WTC11 (cell line): ENCODE data around the gene VAMP3. TPM values are rescaled to one million over a fixed set of nuclear protein-coding genes. Genes with fewer than 3 reads are reported as not detected.

Experiments
- ATAC-seq: fragments of 200-7000 bp; cut with Tn5 transposase; 2 replicates; pipeline ENCODE4 v1.10.0; 2021; ENCODE audit warnings: mild to moderate bottlenecking, moderate library complexity
- CTCF ChIA-PET: fragments of 300-600 bp; sonication (Branson Sonifier 250); formaldehyde crosslinking; loops from one replicate; lab custom pipeline; 2021; ENCODE audit warnings: antibody characterized with exemption; lab: Charles Lee
- POLR2A ChIA-PET: fragments of 350-600 bp; sonication (Branson Sonifier 250); formaldehyde crosslinking; loops from one replicate; lab custom pipeline; 2021; ENCODE audit warnings: antibody characterized with exemption; lab: Charles Lee
- DNase-seq: peaks from one replicate; pipeline ENCODE4 v3.0.0; 2021; ENCODE audit warnings: low spot score
- H3K27ac Mint-ChIP-seq: 2 replicates; pipeline ENCODE4 v1.8.0; 2021; ENCODE audit warnings: mixed read lengths
- H3K27me3 Mint-ChIP-seq: 2 replicates; pipeline ENCODE4 v1.8.0; 2021; ENCODE audit warnings: low read depth, mild to moderate bottlenecking, moderate library complexity, mixed read lengths
- H3K36me3 Mint-ChIP-seq: 2 replicates; pipeline ENCODE4 v1.8.0; 2021; ENCODE audit warnings: mixed read lengths
- H3K4me1 Mint-ChIP-seq: 2 replicates; pipeline ENCODE4 v1.8.0; 2022; ENCODE audit warnings: mixed read lengths
- H3K4me3 Mint-ChIP-seq: 2 replicates; pipeline ENCODE4 v1.8.0; 2021; ENCODE audit warnings: mild to moderate bottlenecking, moderate library complexity, mixed read lengths
- H3K9me3 Mint-ChIP-seq: 2 replicates; pipeline ENCODE4 v1.8.0; 2021; ENCODE audit warnings: mixed read lengths
- CBFB ChIP-seq: sonication (generic); formaldehyde crosslinking; IDR thresholded peaks from 2 replicates; pipeline ENCODE4 v1.8.1; 2022; ENCODE audit warnings: mild to moderate bottlenecking, low read depth, missing genetic modification reagents
- CREM ChIP-seq: sonication (generic); formaldehyde crosslinking; IDR thresholded peaks from 2 replicates; pipeline ENCODE4 v1.8.1; 2022; ENCODE audit warnings: mild to moderate bottlenecking, missing genetic modification reagents, moderate library complexity
- ELF4 ChIP-seq: sonication (generic); formaldehyde crosslinking; IDR thresholded peaks from 2 replicates; pipeline ENCODE4 v1.8.1; 2022; ENCODE audit warnings: low read depth, mild to moderate bottlenecking, moderate library complexity, missing genetic modification reagents
- FOXJ3 ChIP-seq: sonication (generic); formaldehyde crosslinking; IDR thresholded peaks from 2 replicates; pipeline ENCODE4 v1.9.0; 2021; ENCODE audit warnings: missing genetic modification reagents, mild to moderate bottlenecking, borderline replicate concordance
- MYBL2 ChIP-seq: sonication (generic); formaldehyde crosslinking; IDR thresholded peaks from 2 replicates; pipeline ENCODE4 v1.8.1; 2023; ENCODE audit warnings: mild to moderate bottlenecking, moderate library complexity, missing genetic modification reagents
- NFYB ChIP-seq: sonication (generic); formaldehyde crosslinking; conservative IDR thresholded peaks from 2 replicates; pipeline ENCODE4 v1.8.0; 2022; ENCODE audit warnings: low read depth, missing genetic modification reagents
- OVOL2 ChIP-seq: fragments of 250-450 bp; sonication (Bioruptor Pico); IDR thresholded peaks from 2 replicates; pipeline ENCODE4 v1.9.0; 2021; ENCODE audit warnings: mild to moderate bottlenecking, borderline replicate concordance
- SMAD3 ChIP-seq: sonication (generic); formaldehyde crosslinking; IDR thresholded peaks from 2 replicates; pipeline ENCODE4 v1.8.0; 2022; ENCODE audit warnings: missing genetic modification reagents, mild to moderate bottlenecking, borderline replicate concordance
- SMAD4 ChIP-seq: sonication (generic); formaldehyde crosslinking; IDR thresholded peaks from 2 replicates; pipeline ENCODE4 v1.8.0; 2022; ENCODE audit warnings: mild to moderate bottlenecking, missing genetic modification reagents
- SP1 ChIP-seq: sonication (generic); formaldehyde crosslinking; conservative IDR thresholded peaks from 2 replicates; pipeline ENCODE4 v1.8.1; 2022; ENCODE audit warnings: missing genetic modification reagents
- TP53 ChIP-seq: sonication (generic); formaldehyde crosslinking; IDR thresholded peaks from 2 replicates; pipeline ENCODE4 v1.8.1; 2023; ENCODE audit warnings: mild to moderate bottlenecking, missing genetic modification reagents
- ZBTB21 ChIP-seq: sonication (generic); formaldehyde crosslinking; IDR thresholded peaks from 2 replicates; pipeline ENCODE4 v1.8.1; 2023; ENCODE audit warnings: mild to moderate bottlenecking, missing genetic modification reagents, borderline replicate concordance
- ZNF416 ChIP-seq: fragments of 250-450 bp; sonication (Bioruptor Pico); IDR thresholded peaks from 2 replicates; pipeline ENCODE4 v1.9.0; 2021; ENCODE audit warnings: mild to moderate bottlenecking, inconsistent platforms
- ZNF671 ChIP-seq: fragments of 250-450 bp; sonication (Bioruptor Pico); IDR thresholded peaks from 2 replicates; pipeline ENCODE4 v1.8.0; 2021; ENCODE audit warnings: mild to moderate bottlenecking
- total RNA-seq: library from RNA; stranded (reverse); gene quantifications from 3 replicates; pipeline ENCODE4 v1.2.3, GENCODE V29; 2021
- TF ChIP-seq, protein P1 (sequence below): fragments of 200-600 bp; IDR thresholded peaks from 2 replicates; pipeline ENCODE4 v1.8.0; 2022; ENCODE audit warnings: antibody characterized with exemption
- TF ChIP-seq, protein P2 (sequence below): sonication (generic); formaldehyde crosslinking; IDR thresholded peaks from 2 replicates; pipeline ENCODE4 v1.8.0; 2023; ENCODE audit warnings: mild to moderate bottlenecking, missing genetic modification reagents
- TF ChIP-seq, protein P3 (sequence below): sonication (generic); formaldehyde crosslinking; conservative IDR thresholded peaks from 2 replicates; pipeline ENCODE4 v1.8.1; 2023; ENCODE audit warnings: mild to moderate bottlenecking, low read depth, missing genetic modification reagents, moderate library complexity
- TF ChIP-seq, protein P4 (sequence below): sonication (generic); formaldehyde crosslinking; IDR thresholded peaks from 2 replicates; pipeline ENCODE4 v1.8.0; 2022; ENCODE audit warnings: missing genetic modification reagents

Gene VAMP3
- total RNA-seq, 1 experiment from 2014 or later: 40.2 TPM

DNA sequence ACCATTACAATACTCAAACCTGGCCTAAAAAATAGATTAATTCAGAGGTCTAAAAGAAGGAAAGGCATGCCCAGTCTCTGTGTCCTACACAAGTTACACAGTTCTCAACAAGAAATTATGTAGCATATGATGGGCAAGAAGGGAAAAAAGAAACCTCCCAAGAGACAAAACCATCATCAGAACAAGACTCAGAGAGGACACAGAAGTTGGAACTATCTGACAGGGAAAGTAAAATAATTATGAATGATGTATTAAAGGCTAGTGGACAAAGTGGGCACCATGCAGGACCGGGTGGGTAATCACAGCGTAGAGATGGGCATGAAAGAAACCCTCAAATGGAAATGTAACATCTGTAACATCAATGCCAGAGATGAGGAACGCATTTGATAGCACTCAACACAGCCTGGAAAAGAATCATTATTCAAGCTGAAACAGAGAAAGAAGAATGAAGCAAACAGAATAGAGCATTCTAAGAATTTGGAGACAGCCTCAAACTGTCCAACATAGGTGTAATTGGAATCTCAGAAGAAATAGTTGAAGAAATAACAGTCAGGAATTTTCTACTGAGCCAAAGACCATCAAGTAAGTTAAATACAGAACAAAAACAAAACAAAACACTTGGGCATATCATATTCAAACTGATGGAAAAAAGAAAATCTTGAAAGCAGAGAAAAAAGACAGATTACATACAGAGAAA, 42.7 kb downstream of the VAMP3 start (continued):
- TF ChIP-seq CREM (CRISPR knock-in tag): no peak
- no peak for TF ChIP-seq ZNF671 (CRISPR knock-in tag)
- TF ChIP-seq SMAD4 (CRISPR knock-in tag): no peak
- TF ChIP-seq, protein P1, sequence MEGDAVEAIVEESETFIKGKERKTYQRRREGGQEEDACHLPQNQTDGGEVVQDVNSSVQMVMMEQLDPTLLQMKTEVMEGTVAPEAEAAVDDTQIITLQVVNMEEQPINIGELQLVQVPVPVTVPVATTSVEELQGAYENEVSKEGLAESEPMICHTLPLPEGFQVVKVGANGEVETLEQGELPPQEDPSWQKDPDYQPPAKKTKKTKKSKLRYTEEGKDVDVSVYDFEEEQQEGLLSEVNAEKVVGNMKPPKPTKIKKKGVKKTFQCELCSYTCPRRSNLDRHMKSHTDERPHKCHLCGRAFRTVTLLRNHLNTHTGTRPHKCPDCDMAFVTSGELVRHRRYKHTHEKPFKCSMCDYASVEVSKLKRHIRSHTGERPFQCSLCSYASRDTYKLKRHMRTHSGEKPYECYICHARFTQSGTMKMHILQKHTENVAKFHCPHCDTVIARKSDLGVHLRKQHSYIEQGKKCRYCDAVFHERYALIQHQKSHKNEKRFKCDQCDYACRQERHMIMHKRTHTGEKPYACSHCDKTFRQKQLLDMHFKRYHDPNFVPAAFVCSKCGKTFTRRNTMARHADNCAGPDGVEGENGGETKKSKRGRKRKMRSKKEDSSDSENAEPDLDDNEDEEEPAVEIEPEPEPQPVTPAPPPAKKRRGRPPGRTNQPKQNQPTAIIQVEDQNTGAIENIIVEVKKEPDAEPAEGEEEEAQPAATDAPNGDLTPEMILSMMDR: no peak

DNA sequence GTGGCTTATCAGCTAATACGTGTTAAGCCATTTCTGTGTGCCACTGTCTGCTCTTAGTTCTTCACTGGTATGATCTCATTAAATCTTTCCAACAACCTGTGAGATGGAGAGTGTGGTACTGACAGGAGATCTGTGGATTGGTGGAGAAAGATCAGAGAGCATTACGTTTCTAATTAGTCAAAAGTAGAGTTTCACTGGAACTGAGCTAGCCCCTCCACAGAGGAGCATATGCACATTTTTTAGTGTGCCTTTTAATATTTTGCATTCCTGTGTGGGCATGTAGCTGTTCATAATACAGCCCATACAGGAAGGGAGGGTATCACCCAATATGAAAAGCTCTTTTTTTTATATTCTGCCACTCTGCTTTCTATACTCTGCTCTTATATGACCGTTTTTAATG, 50.2 kb downstream of the VAMP3 start:
- no peaks in the 10 kb centered on the region for H3K9me3 Mint-ChIP-seq
- H3K27me3 Mint-ChIP-seq: no peaks in the 10 kb centered on the region
- ATAC-seq: no peak
- no peak for TF ChIP-seq OVOL2 (CRISPR knock-in tag)
- no peak for TF ChIP-seq ELF4 (CRISPR knock-in tag)
- no peak for TF ChIP-seq FOXJ3 (CRISPR knock-in tag)
- TF ChIP-seq ZNF416 (CRISPR knock-in tag): no peak
- no peak for TF ChIP-seq NFYB (CRISPR knock-in tag)
- TF ChIP-seq, protein P2, sequence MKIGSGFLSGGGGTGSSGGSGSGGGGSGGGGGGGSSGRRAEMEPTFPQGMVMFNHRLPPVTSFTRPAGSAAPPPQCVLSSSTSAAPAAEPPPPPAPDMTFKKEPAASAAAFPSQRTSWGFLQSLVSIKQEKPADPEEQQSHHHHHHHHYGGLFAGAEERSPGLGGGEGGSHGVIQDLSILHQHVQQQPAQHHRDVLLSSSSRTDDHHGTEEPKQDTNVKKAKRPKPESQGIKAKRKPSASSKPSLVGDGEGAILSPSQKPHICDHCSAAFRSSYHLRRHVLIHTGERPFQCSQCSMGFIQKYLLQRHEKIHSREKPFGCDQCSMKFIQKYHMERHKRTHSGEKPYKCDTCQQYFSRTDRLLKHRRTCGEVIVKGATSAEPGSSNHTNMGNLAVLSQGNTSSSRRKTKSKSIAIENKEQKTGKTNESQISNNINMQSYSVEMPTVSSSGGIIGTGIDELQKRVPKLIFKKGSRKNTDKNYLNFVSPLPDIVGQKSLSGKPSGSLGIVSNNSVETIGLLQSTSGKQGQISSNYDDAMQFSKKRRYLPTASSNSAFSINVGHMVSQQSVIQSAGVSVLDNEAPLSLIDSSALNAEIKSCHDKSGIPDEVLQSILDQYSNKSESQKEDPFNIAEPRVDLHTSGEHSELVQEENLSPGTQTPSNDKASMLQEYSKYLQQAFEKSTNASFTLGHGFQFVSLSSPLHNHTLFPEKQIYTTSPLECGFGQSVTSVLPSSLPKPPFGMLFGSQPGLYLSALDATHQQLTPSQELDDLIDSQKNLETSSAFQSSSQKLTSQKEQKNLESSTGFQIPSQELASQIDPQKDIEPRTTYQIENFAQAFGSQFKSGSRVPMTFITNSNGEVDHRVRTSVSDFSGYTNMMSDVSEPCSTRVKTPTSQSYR (CRISPR knock-in tag): no peak
- TF ChIP-seq TP53 (CRISPR knock-in tag): no peak
- no peak for TF ChIP-seq SP1 (CRISPR knock-in tag)
- TF ChIP-seq, protein P3, sequence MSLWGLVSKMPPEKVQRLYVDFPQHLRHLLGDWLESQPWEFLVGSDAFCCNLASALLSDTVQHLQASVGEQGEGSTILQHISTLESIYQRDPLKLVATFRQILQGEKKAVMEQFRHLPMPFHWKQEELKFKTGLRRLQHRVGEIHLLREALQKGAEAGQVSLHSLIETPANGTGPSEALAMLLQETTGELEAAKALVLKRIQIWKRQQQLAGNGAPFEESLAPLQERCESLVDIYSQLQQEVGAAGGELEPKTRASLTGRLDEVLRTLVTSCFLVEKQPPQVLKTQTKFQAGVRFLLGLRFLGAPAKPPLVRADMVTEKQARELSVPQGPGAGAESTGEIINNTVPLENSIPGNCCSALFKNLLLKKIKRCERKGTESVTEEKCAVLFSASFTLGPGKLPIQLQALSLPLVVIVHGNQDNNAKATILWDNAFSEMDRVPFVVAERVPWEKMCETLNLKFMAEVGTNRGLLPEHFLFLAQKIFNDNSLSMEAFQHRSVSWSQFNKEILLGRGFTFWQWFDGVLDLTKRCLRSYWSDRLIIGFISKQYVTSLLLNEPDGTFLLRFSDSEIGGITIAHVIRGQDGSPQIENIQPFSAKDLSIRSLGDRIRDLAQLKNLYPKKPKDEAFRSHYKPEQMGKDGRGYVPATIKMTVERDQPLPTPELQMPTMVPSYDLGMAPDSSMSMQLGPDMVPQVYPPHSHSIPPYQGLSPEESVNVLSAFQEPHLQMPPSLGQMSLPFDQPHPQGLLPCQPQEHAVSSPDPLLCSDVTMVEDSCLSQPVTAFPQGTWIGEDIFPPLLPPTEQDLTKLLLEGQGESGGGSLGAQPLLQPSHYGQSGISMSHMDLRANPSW: no peak
- TF ChIP-seq CBFB (CRISPR knock-in tag): no peak
- TF ChIP-seq SMAD3 (CRISPR knock-in tag): no peak
- no peak for TF ChIP-seq MYBL2 (CRISPR knock-in tag)
- TF ChIP-seq, protein P4, sequence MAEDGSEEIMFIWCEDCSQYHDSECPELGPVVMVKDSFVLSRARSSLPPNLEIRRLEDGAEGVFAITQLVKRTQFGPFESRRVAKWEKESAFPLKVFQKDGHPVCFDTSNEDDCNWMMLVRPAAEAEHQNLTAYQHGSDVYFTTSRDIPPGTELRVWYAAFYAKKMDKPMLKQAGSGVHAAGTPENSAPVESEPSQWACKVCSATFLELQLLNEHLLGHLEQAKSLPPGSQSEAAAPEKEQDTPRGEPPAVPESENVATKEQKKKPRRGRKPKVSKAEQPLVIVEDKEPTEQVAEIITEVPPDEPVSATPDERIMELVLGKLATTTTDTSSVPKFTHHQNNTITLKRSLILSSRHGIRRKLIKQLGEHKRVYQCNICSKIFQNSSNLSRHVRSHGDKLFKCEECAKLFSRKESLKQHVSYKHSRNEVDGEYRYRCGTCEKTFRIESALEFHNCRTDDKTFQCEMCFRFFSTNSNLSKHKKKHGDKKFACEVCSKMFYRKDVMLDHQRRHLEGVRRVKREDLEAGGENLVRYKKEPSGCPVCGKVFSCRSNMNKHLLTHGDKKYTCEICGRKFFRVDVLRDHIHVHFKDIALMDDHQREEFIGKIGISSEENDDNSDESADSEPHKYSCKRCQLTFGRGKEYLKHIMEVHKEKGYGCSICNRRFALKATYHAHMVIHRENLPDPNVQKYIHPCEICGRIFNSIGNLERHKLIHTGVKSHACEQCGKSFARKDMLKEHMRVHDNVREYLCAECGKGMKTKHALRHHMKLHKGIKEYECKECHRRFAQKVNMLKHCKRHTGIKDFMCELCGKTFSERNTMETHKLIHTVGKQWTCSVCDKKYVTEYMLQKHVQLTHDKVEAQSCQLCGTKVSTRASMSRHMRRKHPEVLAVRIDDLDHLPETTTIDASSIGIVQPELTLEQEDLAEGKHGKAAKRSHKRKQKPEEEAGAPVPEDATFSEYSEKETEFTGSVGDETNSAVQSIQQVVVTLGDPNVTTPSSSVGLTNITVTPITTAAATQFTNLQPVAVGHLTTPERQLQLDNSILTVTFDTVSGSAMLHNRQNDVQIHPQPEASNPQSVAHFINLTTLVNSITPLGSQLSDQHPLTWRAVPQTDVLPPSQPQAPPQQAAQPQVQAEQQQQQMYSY (CRISPR knock-in tag): no peak
- no peak for TF ChIP-seq ZBTB21 (CRISPR knock-in tag)
- no peaks in the 10 kb centered on the region for H3K4me1 Mint-ChIP-seq
- POLR2A ChIA-PET: no interaction called here
- no peak overlapping the region for H3K4me3 Mint-ChIP-seq
- no peak overlapping the region for H3K27ac Mint-ChIP-seq
- CTCF ChIA-PET: interaction anchor here (1.0 to 3.2 kb wide), 2 partner anchors 13 to 69 kb away, joined by 4 to 12 read pairs; no protein-coding TSS in a partner anchor
- no peak for DNase-seq
- H3K36me3 Mint-ChIP-seq: peaks cover 9% of the 10 kb centered on the region; the same call in 1 of the 2 replicates
